ENCODE measurements around the gene CDH8. TPM values are rescaled to one million over a fixed set of nuclear protein-coding genes. Genes with fewer than 3 reads are reported as not detected.

Gene CDH8
- total and polyA plus RNA-seq, 2 donors (not counting 1 experiment from before 2014, with no cell fraction given), result not detected

DNA sequence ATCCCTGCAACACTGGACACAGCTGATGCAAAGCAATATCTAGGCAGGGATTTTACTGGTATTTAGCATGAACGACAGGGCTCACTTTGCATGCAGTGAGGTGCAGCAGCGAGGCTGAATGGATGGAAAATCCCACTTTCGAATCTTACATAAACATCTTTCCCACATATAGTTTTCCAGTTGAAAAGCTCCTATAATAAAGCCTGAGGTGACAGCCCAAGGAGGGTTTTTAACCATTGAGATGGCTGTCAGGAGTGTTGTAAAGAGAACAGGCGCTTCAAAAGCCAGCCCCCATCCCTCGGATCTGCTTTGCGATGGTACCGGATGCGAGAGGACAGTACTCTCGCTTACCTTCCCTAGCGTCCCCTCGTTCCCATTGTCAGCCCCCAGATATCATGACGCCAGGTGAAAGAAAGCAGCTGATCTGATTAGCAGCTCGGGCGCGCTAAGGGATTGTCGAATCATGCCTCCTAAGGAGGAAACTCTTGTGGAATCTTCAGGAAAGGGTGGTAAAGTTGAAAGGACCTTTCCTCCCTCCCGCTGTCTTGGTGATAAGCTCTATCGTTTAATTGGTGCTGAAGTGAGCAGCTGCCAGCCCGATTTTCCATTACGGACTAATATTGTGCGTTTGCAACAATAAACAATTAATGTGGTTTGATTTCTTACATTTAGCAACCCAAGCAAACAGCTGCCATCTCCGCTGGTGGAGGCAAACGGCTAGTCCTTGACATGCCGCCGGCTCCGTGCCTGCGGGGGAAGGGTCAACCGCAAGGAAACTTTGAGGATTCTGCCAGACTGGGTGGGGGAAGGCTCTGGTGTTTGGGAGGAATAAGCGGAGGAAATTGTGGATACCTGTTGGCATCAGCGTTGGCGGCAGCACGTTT lies 1.8 kb downstream of the CDH8 start:
- DNase-seq (ENCODE audit: low read depth in 2 of 2), result no peak

DNA sequence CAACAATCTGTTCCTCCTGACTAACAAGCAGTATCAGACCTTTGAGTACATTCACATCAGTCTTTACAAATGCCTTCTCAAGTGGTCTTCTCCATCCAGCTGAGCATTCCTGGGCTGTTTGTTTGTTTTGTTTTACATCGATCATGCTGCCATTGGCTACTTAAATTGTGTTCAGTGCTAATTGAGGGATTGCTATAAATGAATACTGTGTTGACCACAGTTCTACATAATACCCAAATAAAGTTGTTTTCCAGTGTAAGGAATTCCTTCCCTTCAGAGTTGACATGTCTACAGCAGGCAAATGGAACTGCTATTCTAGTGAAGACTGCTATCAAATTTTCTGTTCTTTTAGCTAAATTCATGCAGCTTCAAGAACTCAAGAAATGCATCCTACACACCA lies 3.2 kb downstream of the CDH8 start:
- Histone ChIP-seq H3K9ac (ENCODE audit: insufficient read depth, low read length) (no peak overlapping the region), H3K4me2 (ENCODE audit: extremely low read depth, insufficient read depth, low read length) (no peak overlapping the region), H3K79me2 (ENCODE audit: control insufficient read depth, insufficient read depth, low read length) (no peaks in the 10 kb centered on the region), H4K20me1 (ENCODE audit: control insufficient read depth, extremely low read depth, insufficient read depth, low read length) (no peaks in the 10 kb centered on the region), H3K4me1 (ENCODE audit: control insufficient read depth, extremely low read depth, insufficient read depth, low read length) (no peaks in the 10 kb centered on the region), H3K27ac (ENCODE audit: insufficient read depth, low read length) (no peak overlapping the region), H2AFZ (ENCODE audit: low read length) (no peak overlapping the region), H3K27me3 (ENCODE audit: control insufficient read depth, insufficient read depth, low read length) (no peaks in the 10 kb centered on the region), H3K36me3 (ENCODE audit: control insufficient read depth, insufficient read depth, low read length) (no peaks in the 10 kb centered on the region), H3K9me3 (ENCODE audit: control insufficient read depth, insufficient read depth, low read depth, low read length) (no peaks in the 10 kb centered on the region), H3K4me3 (replicated peaks in 1 of 4; ENCODE audit: control extremely low read depth in 1 of 4, insufficient read depth in 1 of 4, low read depth in 3 of 4, low read length in 4 of 4) (no peak overlapping the region)
- TF ChIP-seq, protein P1, sequence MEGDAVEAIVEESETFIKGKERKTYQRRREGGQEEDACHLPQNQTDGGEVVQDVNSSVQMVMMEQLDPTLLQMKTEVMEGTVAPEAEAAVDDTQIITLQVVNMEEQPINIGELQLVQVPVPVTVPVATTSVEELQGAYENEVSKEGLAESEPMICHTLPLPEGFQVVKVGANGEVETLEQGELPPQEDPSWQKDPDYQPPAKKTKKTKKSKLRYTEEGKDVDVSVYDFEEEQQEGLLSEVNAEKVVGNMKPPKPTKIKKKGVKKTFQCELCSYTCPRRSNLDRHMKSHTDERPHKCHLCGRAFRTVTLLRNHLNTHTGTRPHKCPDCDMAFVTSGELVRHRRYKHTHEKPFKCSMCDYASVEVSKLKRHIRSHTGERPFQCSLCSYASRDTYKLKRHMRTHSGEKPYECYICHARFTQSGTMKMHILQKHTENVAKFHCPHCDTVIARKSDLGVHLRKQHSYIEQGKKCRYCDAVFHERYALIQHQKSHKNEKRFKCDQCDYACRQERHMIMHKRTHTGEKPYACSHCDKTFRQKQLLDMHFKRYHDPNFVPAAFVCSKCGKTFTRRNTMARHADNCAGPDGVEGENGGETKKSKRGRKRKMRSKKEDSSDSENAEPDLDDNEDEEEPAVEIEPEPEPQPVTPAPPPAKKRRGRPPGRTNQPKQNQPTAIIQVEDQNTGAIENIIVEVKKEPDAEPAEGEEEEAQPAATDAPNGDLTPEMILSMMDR (conservative IDR thresholded peaks at IDR 0.05 in 1 of 2, IDR thresholded peaks at IDR 0.05 in 1 of 2; ENCODE audit: low read depth in 1 of 2, low read length in 2 of 2), result no peak
- no peak for TF ChIP-seq EZH2 (IDR thresholded peaks at IDR 0.05; ENCODE audit: low read length, missing control alignments)
- no peak for DNase-seq (ENCODE audit: low read depth in 2 of 2)

More for the DNA sequence above, 1.8 kb downstream of the CDH8 start:
- Histone ChIP-seq H3K4me2 (ENCODE audit: extremely low read depth, insufficient read depth, low read length) (no peak overlapping the region), H3K9me3 (ENCODE audit: control insufficient read depth, insufficient read depth, low read depth, low read length) (no peaks in the 10 kb centered on the region), H3K36me3 (ENCODE audit: control insufficient read depth, insufficient read depth, low read length) (no peaks in the 10 kb centered on the region), H3K9ac (ENCODE audit: insufficient read depth, low read length) (no peak overlapping the region), H3K27me3 (ENCODE audit: control insufficient read depth, insufficient read depth, low read length) (no peaks in the 10 kb centered on the region), H3K27ac (ENCODE audit: insufficient read depth, low read length) (no peak overlapping the region), H3K4me3 (replicated peaks in 1 of 4; ENCODE audit: control extremely low read depth in 1 of 4, insufficient read depth in 1 of 4, low read depth in 3 of 4, low read length in 4 of 4) (no peak overlapping the region), H4K20me1 (ENCODE audit: control insufficient read depth, extremely low read depth, insufficient read depth, low read length) (no peaks in the 10 kb centered on the region), H3K4me1 (ENCODE audit: control insufficient read depth, extremely low read depth, insufficient read depth, low read length) (no peaks in the 10 kb centered on the region), H3K79me2 (ENCODE audit: control insufficient read depth, insufficient read depth, low read length) (no peaks in the 10 kb centered on the region), H2AFZ (ENCODE audit: low read length) (no peak overlapping the region)
- no peak for TF ChIP-seq EZH2 (IDR thresholded peaks at IDR 0.05; ENCODE audit: low read length, missing control alignments)
- TF ChIP-seq, protein P1 (conservative IDR thresholded peaks at IDR 0.05 in 1 of 2, IDR thresholded peaks at IDR 0.05 in 1 of 2; ENCODE audit: low read depth in 1 of 2, low read length in 2 of 2), result no peak

DNA sequence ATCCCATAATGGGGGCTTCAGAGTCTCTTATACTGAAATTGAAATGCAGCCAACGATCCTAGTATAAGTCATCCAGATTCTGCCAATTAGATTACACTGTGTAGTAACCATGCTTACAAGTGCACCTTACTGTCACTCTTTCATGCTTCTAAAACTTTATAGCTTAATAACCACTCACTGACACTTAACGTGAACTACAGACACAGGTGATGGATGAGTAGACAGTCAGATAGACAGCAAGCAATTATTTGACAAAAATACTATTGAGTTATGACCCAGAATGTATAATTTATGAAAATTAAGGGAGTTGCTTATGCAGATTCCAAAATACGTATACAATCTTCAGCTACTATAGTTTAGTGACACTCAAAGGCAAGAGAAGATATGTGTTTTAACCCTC lies 6.3 kb downstream of the CDH8 start:
- TF ChIP-seq, protein P1 (conservative IDR thresholded peaks at IDR 0.05 in 1 of 2, IDR thresholded peaks at IDR 0.05 in 1 of 2; ENCODE audit: low read depth in 1 of 2, low read length in 2 of 2), result no peak
- TF ChIP-seq EZH2 (IDR thresholded peaks at IDR 0.05; ENCODE audit: low read length, missing control alignments), result no peak
- Histone ChIP-seq H3K9me3 (ENCODE audit: control insufficient read depth, insufficient read depth, low read depth, low read length) (no peaks in the 10 kb centered on the region), H3K4me2 (ENCODE audit: extremely low read depth, insufficient read depth, low read length) (no peak overlapping the region), H2AFZ (ENCODE audit: low read length) (no peak overlapping the region), H3K36me3 (ENCODE audit: control insufficient read depth, insufficient read depth, low read length) (no peaks in the 10 kb centered on the region), H4K20me1 (ENCODE audit: control insufficient read depth, extremely low read depth, insufficient read depth, low read length) (no peaks in the 10 kb centered on the region), H3K4me1 (ENCODE audit: control insufficient read depth, extremely low read depth, insufficient read depth, low read length) (no peaks in the 10 kb centered on the region), H3K27me3 (ENCODE audit: control insufficient read depth, insufficient read depth, low read length) (no peaks in the 10 kb centered on the region), H3K27ac (ENCODE audit: insufficient read depth, low read length) (no peak overlapping the region), H3K4me3 (replicated peaks in 1 of 4; ENCODE audit: control extremely low read depth in 1 of 4, insufficient read depth in 1 of 4, low read depth in 3 of 4, low read length in 4 of 4) (no peak overlapping the region), H3K79me2 (ENCODE audit: control insufficient read depth, insufficient read depth, low read length) (no peaks in the 10 kb centered on the region), H3K9ac (ENCODE audit: insufficient read depth, low read length) (no peak overlapping the region)
- no peak for DNase-seq (ENCODE audit: low read depth in 2 of 2)
